ENCODE data around the gene MRPS25.

Gene MRPS25

DNA sequence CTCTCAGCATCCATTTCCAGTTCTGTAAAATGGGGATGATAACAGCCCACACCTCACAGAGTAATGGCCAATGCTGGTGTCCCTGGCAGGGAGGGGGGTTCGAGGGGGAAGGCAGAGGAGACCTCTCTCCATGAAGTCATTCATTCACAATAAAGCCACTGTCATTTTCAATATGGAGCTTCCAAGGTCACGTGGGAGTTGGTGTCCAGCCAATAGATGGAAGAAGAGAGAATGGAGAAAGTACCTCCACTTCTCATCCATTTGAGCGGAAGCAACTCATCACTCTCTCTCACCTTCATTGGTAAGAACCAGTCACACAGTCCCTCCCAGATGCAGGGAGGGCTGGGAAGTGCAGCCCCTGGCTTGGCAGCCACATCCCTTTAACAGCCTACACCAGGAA, 48.8 kb upstream of the MRPS25 start (continued):
- TF ChIP-seq, protein P1, sequence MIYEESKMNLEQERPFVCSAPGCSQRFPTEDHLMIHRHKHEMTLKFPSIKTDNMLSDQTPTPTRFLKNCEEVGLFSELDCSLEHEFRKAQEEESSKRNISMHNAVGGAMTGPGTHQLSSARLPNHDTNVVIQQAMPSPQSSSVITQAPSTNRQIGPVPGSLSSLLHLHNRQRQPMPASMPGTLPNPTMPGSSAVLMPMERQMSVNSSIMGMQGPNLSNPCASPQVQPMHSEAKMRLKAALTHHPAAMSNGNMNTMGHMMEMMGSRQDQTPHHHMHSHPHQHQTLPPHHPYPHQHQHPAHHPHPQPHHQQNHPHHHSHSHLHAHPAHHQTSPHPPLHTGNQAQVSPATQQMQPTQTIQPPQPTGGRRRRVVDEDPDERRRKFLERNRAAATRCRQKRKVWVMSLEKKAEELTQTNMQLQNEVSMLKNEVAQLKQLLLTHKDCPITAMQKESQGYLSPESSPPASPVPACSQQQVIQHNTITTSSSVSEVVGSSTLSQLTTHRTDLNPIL (CRISPR knock-in tag; IDR thresholded peaks at IDR 0.05; ENCODE audit: low read depth), result no peak
- TF ChIP-seq ARNTL (CRISPR knock-in tag; IDR thresholded peaks at IDR 0.05; ENCODE audit: borderline replicate concordance, low read depth), result no peak

DNA sequence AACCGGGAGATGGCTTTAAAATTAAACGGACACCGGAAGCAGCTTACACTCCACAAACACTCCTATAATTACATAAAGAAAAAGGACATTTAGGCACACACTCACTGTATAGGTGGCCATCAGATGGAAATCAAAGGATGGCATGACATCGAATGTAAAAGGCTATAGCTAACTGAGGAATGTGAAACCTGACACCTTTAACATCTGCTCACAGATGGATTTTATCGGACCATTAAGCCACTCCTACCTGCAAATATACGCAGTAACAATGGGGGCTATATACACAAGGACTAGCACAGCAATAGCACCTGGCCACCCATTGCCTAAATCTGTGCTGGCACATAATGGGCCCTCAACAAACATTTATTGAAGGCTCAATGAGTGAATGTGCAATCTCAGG, 48.4 kb upstream of the MRPS25 start:
- ATAC-seq, result no peak
- no peak for TF ChIP-seq ZNF8 (CRISPR knock-in tag; IDR thresholded peaks at IDR 0.05)
- no peak for TF ChIP-seq CSDC2 (CRISPR knock-in tag; IDR thresholded peaks at IDR 0.05)
- TF ChIP-seq, protein P2, sequence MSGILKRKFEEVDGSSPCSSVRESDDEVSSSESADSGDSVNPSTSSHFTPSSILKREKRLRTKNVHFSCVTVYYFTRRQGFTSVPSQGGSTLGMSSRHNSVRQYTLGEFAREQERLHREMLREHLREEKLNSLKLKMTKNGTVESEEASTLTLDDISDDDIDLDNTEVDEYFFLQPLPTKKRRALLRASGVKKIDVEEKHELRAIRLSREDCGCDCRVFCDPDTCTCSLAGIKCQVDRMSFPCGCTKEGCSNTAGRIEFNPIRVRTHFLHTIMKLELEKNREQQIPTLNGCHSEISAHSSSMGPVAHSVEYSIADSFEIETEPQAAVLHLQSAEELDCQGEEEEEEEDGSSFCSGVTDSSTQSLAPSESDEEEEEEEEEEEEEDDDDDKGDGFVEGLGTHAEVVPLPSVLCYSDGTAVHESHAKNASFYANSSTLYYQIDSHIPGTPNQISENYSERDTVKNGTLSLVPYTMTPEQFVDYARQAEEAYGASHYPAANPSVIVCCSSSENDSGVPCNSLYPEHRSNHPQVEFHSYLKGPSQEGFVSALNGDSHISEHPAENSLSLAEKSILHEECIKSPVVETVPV (CRISPR knock-in tag; IDR thresholded peaks at IDR 0.05), result no peak
- no peak for TF ChIP-seq SNAI2 (CRISPR knock-in tag; IDR thresholded peaks at IDR 0.05)
- no peak for TF ChIP-seq ARNTL (CRISPR knock-in tag; IDR thresholded peaks at IDR 0.05; ENCODE audit: borderline replicate concordance, low read depth)
- TF ChIP-seq ZC3H10 (CRISPR knock-in tag; IDR thresholded peaks at IDR 0.05), result no peak
- TF ChIP-seq, protein P1 (CRISPR knock-in tag; IDR thresholded peaks at IDR 0.05; ENCODE audit: low read depth), result no peak
- TF ChIP-seq GLIS3 (CRISPR knock-in tag; IDR thresholded peaks at IDR 0.05), result no peak
- no peak for TF ChIP-seq ESRRG (CRISPR knock-in tag; IDR thresholded peaks at IDR 0.05)
- TF ChIP-seq ZNF565 (CRISPR knock-in tag; conservative IDR thresholded peaks at IDR 0.05; ENCODE audit: low read depth), result no peak
- TF ChIP-seq, protein P3, sequence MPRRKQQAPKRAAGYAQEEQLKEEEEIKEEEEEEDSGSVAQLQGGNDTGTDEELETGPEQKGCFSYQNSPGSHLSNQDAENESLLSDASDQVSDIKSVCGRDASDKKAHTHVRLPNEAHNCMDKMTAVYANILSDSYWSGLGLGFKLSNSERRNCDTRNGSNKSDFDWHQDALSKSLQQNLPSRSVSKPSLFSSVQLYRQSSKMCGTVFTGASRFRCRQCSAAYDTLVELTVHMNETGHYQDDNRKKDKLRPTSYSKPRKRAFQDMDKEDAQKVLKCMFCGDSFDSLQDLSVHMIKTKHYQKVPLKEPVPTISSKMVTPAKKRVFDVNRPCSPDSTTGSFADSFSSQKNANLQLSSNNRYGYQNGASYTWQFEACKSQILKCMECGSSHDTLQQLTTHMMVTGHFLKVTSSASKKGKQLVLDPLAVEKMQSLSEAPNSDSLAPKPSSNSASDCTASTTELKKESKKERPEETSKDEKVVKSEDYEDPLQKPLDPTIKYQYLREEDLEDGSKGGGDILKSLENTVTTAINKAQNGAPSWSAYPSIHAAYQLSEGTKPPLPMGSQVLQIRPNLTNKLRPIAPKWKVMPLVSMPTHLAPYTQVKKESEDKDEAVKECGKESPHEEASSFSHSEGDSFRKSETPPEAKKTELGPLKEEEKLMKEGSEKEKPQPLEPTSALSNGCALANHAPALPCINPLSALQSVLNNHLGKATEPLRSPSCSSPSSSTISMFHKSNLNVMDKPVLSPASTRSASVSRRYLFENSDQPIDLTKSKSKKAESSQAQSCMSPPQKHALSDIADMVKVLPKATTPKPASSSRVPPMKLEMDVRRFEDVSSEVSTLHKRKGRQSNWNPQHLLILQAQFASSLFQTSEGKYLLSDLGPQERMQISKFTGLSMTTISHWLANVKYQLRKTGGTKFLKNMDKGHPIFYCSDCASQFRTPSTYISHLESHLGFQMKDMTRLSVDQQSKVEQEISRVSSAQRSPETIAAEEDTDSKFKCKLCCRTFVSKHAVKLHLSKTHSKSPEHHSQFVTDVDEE (CRISPR knock-in tag; IDR thresholded peaks at IDR 0.05), result no peak
- TF ChIP-seq ISL1 (CRISPR knock-in tag; IDR thresholded peaks at IDR 0.05), result no peak
- TF ChIP-seq, protein P4, sequence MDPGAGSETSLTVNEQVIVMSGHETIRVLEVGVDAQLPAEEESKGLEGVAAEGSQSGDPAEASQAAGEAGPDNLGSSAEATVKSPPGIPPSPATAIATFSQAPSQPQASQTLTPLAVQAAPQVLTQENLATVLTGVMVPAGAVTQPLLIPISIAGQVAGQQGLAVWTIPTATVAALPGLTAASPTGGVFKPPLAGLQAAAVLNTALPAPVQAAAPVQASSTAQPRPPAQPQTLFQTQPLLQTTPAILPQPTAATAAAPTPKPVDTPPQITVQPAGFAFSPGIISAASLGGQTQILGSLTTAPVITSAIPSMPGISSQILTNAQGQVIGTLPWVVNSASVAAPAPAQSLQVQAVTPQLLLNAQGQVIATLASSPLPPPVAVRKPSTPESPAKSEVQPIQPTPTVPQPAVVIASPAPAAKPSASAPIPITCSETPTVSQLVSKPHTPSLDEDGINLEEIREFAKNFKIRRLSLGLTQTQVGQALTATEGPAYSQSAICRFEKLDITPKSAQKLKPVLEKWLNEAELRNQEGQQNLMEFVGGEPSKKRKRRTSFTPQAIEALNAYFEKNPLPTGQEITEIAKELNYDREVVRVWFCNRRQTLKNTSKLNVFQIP (CRISPR knock-in tag; IDR thresholded peaks at IDR 0.05; ENCODE audit: borderline replicate concordance, low read depth), result no peak
- TF ChIP-seq BACH2 (CRISPR knock-in tag; IDR thresholded peaks at IDR 0.05; ENCODE audit: borderline replicate concordance), result no peak
- no peak for TF ChIP-seq OSR1 (CRISPR knock-in tag; IDR thresholded peaks at IDR 0.05)

DNA sequence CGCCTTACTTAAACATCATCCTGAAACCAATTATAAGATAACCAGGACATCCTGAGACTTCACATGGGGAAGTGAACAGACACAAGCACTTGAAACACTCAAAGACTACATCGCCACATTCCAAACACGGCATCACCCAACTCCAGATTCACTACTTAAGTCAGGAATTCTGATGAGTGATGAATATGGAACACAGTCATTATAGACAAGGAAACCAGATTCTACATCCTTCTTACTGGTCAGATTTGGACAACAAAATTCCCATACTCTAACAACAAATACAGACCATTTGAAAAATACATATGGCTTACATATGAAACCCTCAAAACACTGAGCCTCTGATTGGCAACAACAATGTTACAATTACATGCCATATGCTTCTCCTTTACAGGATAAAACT, 46.9 kb upstream of the MRPS25 start:
- ATAC-seq, result no peak
- no peak for TF ChIP-seq TCF4 (CRISPR knock-in tag; IDR thresholded peaks at IDR 0.05; ENCODE audit: borderline replicate concordance)
- no peak for TF ChIP-seq TOX (CRISPR knock-in tag; IDR thresholded peaks at IDR 0.05; ENCODE audit: borderline replicate concordance)
- TF ChIP-seq, protein P4 (CRISPR knock-in tag; IDR thresholded peaks at IDR 0.05; ENCODE audit: borderline replicate concordance, low read depth), result no peak
- TF ChIP-seq BACH2 (CRISPR knock-in tag; IDR thresholded peaks at IDR 0.05; ENCODE audit: borderline replicate concordance), result no peak
- no peak for TF ChIP-seq ZNF70 (CRISPR knock-in tag; IDR thresholded peaks at IDR 0.05)
- TF ChIP-seq ARNTL (CRISPR knock-in tag; IDR thresholded peaks at IDR 0.05; ENCODE audit: borderline replicate concordance, low read depth), result no peak
- TF ChIP-seq GLIS3 (CRISPR knock-in tag; IDR thresholded peaks at IDR 0.05), result no peak
- TF ChIP-seq ZNF565 (CRISPR knock-in tag; conservative IDR thresholded peaks at IDR 0.05; ENCODE audit: low read depth), result no peak
- TF ChIP-seq ZFP30 (CRISPR knock-in tag; IDR thresholded peaks at IDR 0.05), result no peak
- TF ChIP-seq ESRRG (CRISPR knock-in tag; IDR thresholded peaks at IDR 0.05), result no peak
- TF ChIP-seq OSR1 (CRISPR knock-in tag; IDR thresholded peaks at IDR 0.05), result no peak

All from SK-N-SH treated with all-trans-retinoic acid at 6 μM for 48 hours (cell line).